Gastroesophageal sphincter (tissue), 3 donors: ENCODE results near the gene KCNMA1.

Experiments used
- CTCF ChIP-seq, 4 experiments: fragments of 200-600 bp in 2 of 4; fragments of 450-650 bp in 2 of 4; sonication (generic) in 1 of 4; IDR thresholded peaks; one replicate each; pipeline ENCODE4 v1.5.1; 2017 to 2019; ENCODE audit warnings: antibody characterized with exemption in 4 of 4, mild to moderate bottlenecking in 2 of 4, moderate library complexity in 2 of 4
- EP300 ChIP-seq: sonication (generic); formaldehyde crosslinking; IDR thresholded peaks from one replicate; pipeline ENCODE4 v1.6.1; 2017; ENCODE audit warnings: antibody characterized with exemption, mild to moderate bottlenecking
- POLR2A ChIP-seq, 2 donors: fragments of 450-650 bp; IDR thresholded peaks; one replicate each; pipeline ENCODE4 v1.6.1; 2017; ENCODE audit warnings: antibody characterized with exemption in 2 of 2, mild to moderate bottlenecking in 2 of 2, moderate library complexity in 1 of 2

- TF ChIP-seq CTCF (IDR thresholded peaks at IDR 0.05) (no peak), POLR2A (IDR thresholded peaks at IDR 0.05) (no peak), EP300 (no peak)
These were observed 227.1 kb downstream of the KCNMA1 start for GRCh38 chr10:77410523-77410922.
